CD4-positive, alpha-beta T cell treated with Interleukin-2 at 100 ng/mL for 4 hours (primary cell): ENCODE results near the gene KRTAP12-3.

ENCODE experiments used
- DNase-seq: peaks from one replicate; pipeline ENCODE4 v3.0.0-alpha.2; 2020; ENCODE audit warnings: low spot score

KRTAP12-3 gene

GRCh38 chr21:44702973-44703730 is 45.4 kb downstream of the KRTAP12-3 start:
- no peak for DNase-seq

GRCh38 chr21:44703731-44704635 is 46.3 kb downstream of the KRTAP12-3 start:
- no peak for DNase-seq

GRCh38 chr21:44704636-44705001 is 46.9 kb downstream of the KRTAP12-3 start:
- DNase-seq: no peak

- no peak for DNase-seq
Observed at GRCh38 chr21:44706026-44706705, 48.4 kb downstream of the KRTAP12-3 start.

GRCh38 chr21:44706706-44707581 is 49.2 kb downstream of the KRTAP12-3 start:
- DNase-seq: no peak
